Measurements from ENCODE around the gene SSTR1.
A peak's percentile ranks its signal among the peaks of the same experiment; 100 is the strongest.

SSTR1 gene

GRCh38 chr14:38197001-38197783 lies 10.5 kb upstream of the SSTR1 start:
- no peak overlapping the region for H3K4me3 ChIP-seq (ENCODE audit: low read depth, low read length)
- in situ Hi-C loops (cut with HindIII; ENCODE audit: low sequenced_read_pairs): no loop called here
- DNase-seq (ENCODE audit: low read depth, low spot score): peak; percentile 22
- peak; percentile 47 for TF ChIP-seq CTCF (IDR thresholded peaks at IDR 0.05; ENCODE audit: low read depth, low read length)

- H3K4me3 ChIP-seq (ENCODE audit: low read depth, low read length): no peak overlapping the region
- TF ChIP-seq CTCF (IDR thresholded peaks at IDR 0.05; ENCODE audit: low read depth, low read length): no peak
- DNase-seq (ENCODE audit: low read depth, low spot score): no peak
- in situ Hi-C loops (cut with HindIII; ENCODE audit: low sequenced_read_pairs): no loop called here
Measured at GRCh38 chr14:38197784-38198335, 9.8 kb upstream of the SSTR1 start.

- H3K4me3 ChIP-seq (ENCODE audit: low read depth, low read length): no peak overlapping the region
- DNase-seq (ENCODE audit: low read depth, low spot score): no peak
- in situ Hi-C loops (cut with HindIII; ENCODE audit: low sequenced_read_pairs): no loop called here
- TF ChIP-seq CTCF (IDR thresholded peaks at IDR 0.05; ENCODE audit: low read depth, low read length): no peak
Measured at GRCh38 chr14:38198425-38198824, 9.3 kb upstream of the SSTR1 start.

- DNase-seq (ENCODE audit: low read depth, low spot score): no peak
- no peak for TF ChIP-seq CTCF (IDR thresholded peaks at IDR 0.05; ENCODE audit: low read depth, low read length)
- in situ Hi-C loops (cut with HindIII; ENCODE audit: low sequenced_read_pairs): no loop called here
- no peak overlapping the region for H3K4me3 ChIP-seq (ENCODE audit: low read depth, low read length)
Measured at GRCh38 chr14:38199076-38199475, 8.6 kb upstream of the SSTR1 start.

GRCh38 chr14:38199739-38200138 lies 8.0 kb upstream of the SSTR1 start:
- H3K4me3 ChIP-seq (ENCODE audit: low read depth, low read length): no peak overlapping the region
- DNase-seq (ENCODE audit: low read depth, low spot score): no peak
- in situ Hi-C loops (cut with HindIII; ENCODE audit: low sequenced_read_pairs): no loop called here
- TF ChIP-seq CTCF (IDR thresholded peaks at IDR 0.05; ENCODE audit: low read depth, low read length): no peak

- TF ChIP-seq CTCF (IDR thresholded peaks at IDR 0.05; ENCODE audit: low read depth, low read length): no peak
- in situ Hi-C loops (cut with HindIII; ENCODE audit: low sequenced_read_pairs): no loop called here
- no peak for DNase-seq (ENCODE audit: low read depth, low spot score)
- H3K4me3 ChIP-seq (ENCODE audit: low read depth, low read length): no peak overlapping the region
Measured at GRCh38 chr14:38201137-38201828, 6.4 kb upstream of the SSTR1 start.

All from astrocyte of the spinal cord (primary cell).